Measurements from ENCODE around the gene MBNL3. TPM values are rescaled to one million over a fixed set of nuclear protein-coding genes. Genes with fewer than 3 reads are reported as not detected.

The MBNL3 gene
- total RNA-seq, 6 donors from 2014 or later = 4.1 to 23.3 (median 17.4) TPM

GRCh38 chrX:132367984-132368383, 120.9 kb downstream of the MBNL3 start:
- ATAC-seq (ENCODE audit: low FRiP score in 2 of 2) (no peak), DNase-seq (no peak)
- Histone ChIP-seq H3K9me3 (no peaks in the 10 kb centered on the region), H3K36me3 (no peaks in the 10 kb centered on the region), H3K27ac (no peak overlapping the region), H3K4me3 (no peak overlapping the region), H3K27me3 (no peaks in the 10 kb centered on the region), H3K4me1 (no peaks in the 10 kb centered on the region)
- no peak for TF ChIP-seq EP300 (IDR thresholded peaks at IDR 0.05)
- TF ChIP-seq CTCF (IDR thresholded peaks at IDR 0.05) = no peak
- TF ChIP-seq POLR2AphosphoS5 (IDR thresholded peaks at IDR 0.05) = no peak
- no peak for TF ChIP-seq POLR2A (IDR thresholded peaks at IDR 0.05)

- H3K4me3 ChIP-seq = no peak overlapping the region
- ATAC-seq (ENCODE audit: low FRiP score in 2 of 2) = no peak
These were observed 121.5 kb downstream of the MBNL3 start for GRCh38 chrX:132367314-132367713.

GRCh38 chrX:132365490-132365889, 123.3 kb downstream of the MBNL3 start:
- Histone ChIP-seq H3K27me3 (no peaks in the 10 kb centered on the region), H3K36me3 (no peaks in the 10 kb centered on the region), H3K4me3 (no peak overlapping the region), H3K9me3 (no peaks in the 10 kb centered on the region), H3K4me1 (no peaks in the 10 kb centered on the region), H3K27ac (no peak overlapping the region)
- ATAC-seq (ENCODE audit: low FRiP score in 2 of 2) (no peak), DNase-seq (no peak)
- no peak for TF ChIP-seq EP300 (IDR thresholded peaks at IDR 0.05)
- no peak for TF ChIP-seq POLR2A (IDR thresholded peaks at IDR 0.05)
- TF ChIP-seq CTCF (IDR thresholded peaks at IDR 0.05) = no peak
- TF ChIP-seq POLR2AphosphoS5 (IDR thresholded peaks at IDR 0.05) = no peak

More at GRCh38 chrX:132367314-132367713, 121.5 kb downstream of the MBNL3 start:
- H3K27ac ChIP-seq = no peak overlapping the region
- H3K27me3 ChIP-seq = no peaks in the 10 kb centered on the region
- 59 to 92% methylated on average over 1 of the region's 1 CpG for WGBS, 2 donors
- H3K9me3 ChIP-seq = no peaks in the 10 kb centered on the region
- TF ChIP-seq POLR2A (IDR thresholded peaks at IDR 0.05) (no peak), POLR2AphosphoS5 (IDR thresholded peaks at IDR 0.05) (no peak), EP300 (IDR thresholded peaks at IDR 0.05) (no peak), CTCF (IDR thresholded peaks at IDR 0.05) (no peak)
- H3K4me1 ChIP-seq = no peaks in the 10 kb centered on the region
- no peak for DNase-seq
- H3K36me3 ChIP-seq = no peaks in the 10 kb centered on the region

GRCh38 chrX:132364313-132364712, 124.5 kb downstream of the MBNL3 start:
- H3K9me3 ChIP-seq = no peaks in the 10 kb centered on the region
- no peak for DNase-seq
- no peak for ATAC-seq (ENCODE audit: low FRiP score in 2 of 2)
- H3K4me1 ChIP-seq = no peaks in the 10 kb centered on the region
- WGBS, 2 donors = 84 to 91% methylated on average over 3 of the region's 3 CpGs
- no peaks in the 10 kb centered on the region for H3K27me3 ChIP-seq
- H3K36me3 ChIP-seq = no peaks in the 10 kb centered on the region
- no peak overlapping the region for H3K27ac ChIP-seq
- TF ChIP-seq EP300 (IDR thresholded peaks at IDR 0.05) (no peak), POLR2AphosphoS5 (IDR thresholded peaks at IDR 0.05) (no peak), CTCF (IDR thresholded peaks at IDR 0.05) (no peak), POLR2A (IDR thresholded peaks at IDR 0.05) (no peak)
- H3K4me3 ChIP-seq = no peak overlapping the region

- no peaks in the 10 kb centered on the region for H3K27me3 ChIP-seq
- no peak overlapping the region for H3K4me3 ChIP-seq
- no peak for TF ChIP-seq POLR2A (IDR thresholded peaks at IDR 0.05)
- no peak for TF ChIP-seq CTCF (IDR thresholded peaks at IDR 0.05)
- no peak for TF ChIP-seq EP300 (IDR thresholded peaks at IDR 0.05)
- TF ChIP-seq POLR2AphosphoS5 (IDR thresholded peaks at IDR 0.05) = no peak
- ATAC-seq (ENCODE audit: low FRiP score in 2 of 2) (no peak), DNase-seq (no peak)
- no peaks in the 10 kb centered on the region for H3K4me1 ChIP-seq
- WGBS, 2 donors = 82 to 97% methylated on average over 5 of the region's 5 CpGs
- H3K36me3 ChIP-seq = no peaks in the 10 kb centered on the region
- H3K27ac ChIP-seq = no peak overlapping the region
- no peaks in the 10 kb centered on the region for H3K9me3 ChIP-seq
These were observed 135.4 kb downstream of the MBNL3 start for GRCh38 chrX:132353430-132353829.
